Spleen (tissue), 7 donors: ENCODE results near the gene PPFIA2.

Source experiments
- POLR2A ChIP-seq, 3 donors: fragments of 450-650 bp; IDR thresholded peaks; one replicate each; pipeline ENCODE4 v1.5.1; 2017; ENCODE audit warnings: antibody characterized with exemption in 3 of 3, mild to moderate bottlenecking in 1 of 3
- TF ChIP-seq, protein P1 (sequence below), 11 experiments: fragments of 200-600 bp in 7 of 11; fragments of 450-650 bp in 4 of 11; sonication (generic) in 4 of 11; IDR thresholded peaks in 8 of 11; conservative IDR thresholded peaks in 3 of 11; 1 replicate in 7 of 11; 2 replicates in 4 of 11; pipeline versions ENCODE4 v1.4.0 to v1.8.0; 2016 to 2021; ENCODE audit warnings: antibody characterized with exemption in 11 of 11, inconsistent platforms in 4 of 11, mild to moderate bottlenecking in 1 of 11
- donor health status: DM: no; HTN: no; CAD: no; lungs with moderate emphysema.
- donor health status: DM: no; HTN: no; CAD: no.
- donor health status: DM: no; HTN: no; CAD: no.

DNA sequence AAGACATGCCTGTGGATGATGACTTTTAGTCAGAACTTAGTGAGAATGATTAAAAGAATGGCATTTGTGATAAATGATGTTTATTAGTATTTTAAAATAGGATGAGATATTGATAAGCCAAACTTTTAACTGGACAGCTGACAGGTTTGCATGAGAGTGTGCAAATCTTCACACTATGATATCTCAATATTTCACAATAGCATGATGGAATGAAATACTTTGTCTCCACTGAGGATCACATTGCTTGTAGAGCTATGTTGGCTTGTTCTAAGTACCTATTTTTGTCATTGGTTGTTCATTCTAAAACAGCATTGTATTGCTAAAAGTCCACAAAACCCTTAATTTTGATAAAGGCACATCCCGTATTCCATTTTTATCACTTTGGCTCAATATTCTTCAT, 359.1 kb downstream of the PPFIA2 start:
- TF ChIP-seq, protein P1, sequence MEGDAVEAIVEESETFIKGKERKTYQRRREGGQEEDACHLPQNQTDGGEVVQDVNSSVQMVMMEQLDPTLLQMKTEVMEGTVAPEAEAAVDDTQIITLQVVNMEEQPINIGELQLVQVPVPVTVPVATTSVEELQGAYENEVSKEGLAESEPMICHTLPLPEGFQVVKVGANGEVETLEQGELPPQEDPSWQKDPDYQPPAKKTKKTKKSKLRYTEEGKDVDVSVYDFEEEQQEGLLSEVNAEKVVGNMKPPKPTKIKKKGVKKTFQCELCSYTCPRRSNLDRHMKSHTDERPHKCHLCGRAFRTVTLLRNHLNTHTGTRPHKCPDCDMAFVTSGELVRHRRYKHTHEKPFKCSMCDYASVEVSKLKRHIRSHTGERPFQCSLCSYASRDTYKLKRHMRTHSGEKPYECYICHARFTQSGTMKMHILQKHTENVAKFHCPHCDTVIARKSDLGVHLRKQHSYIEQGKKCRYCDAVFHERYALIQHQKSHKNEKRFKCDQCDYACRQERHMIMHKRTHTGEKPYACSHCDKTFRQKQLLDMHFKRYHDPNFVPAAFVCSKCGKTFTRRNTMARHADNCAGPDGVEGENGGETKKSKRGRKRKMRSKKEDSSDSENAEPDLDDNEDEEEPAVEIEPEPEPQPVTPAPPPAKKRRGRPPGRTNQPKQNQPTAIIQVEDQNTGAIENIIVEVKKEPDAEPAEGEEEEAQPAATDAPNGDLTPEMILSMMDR (IDR thresholded peaks at IDR 0.05 in 8 of 11, conservative IDR thresholded peaks at IDR 0.05 in 3 of 11) = no peak
- no peak for TF ChIP-seq POLR2A (IDR thresholded peaks at IDR 0.05)
